Measurements from ENCODE around the gene PRKCA.

- TF ChIP-seq TOX (CRISPR knock-in tag; IDR thresholded peaks at IDR 0.05; ENCODE audit: borderline replicate concordance) = no peak
- TF ChIP-seq PATZ1 (CRISPR knock-in tag; IDR thresholded peaks at IDR 0.05; ENCODE audit: borderline replicate concordance) = no peak
- no peak for TF ChIP-seq ZFP30 (CRISPR knock-in tag; IDR thresholded peaks at IDR 0.05)
- no peak for TF ChIP-seq ZNF8 (CRISPR knock-in tag; IDR thresholded peaks at IDR 0.05)
- no peak for TF ChIP-seq ZNF70 (CRISPR knock-in tag; IDR thresholded peaks at IDR 0.05)
- no peak for TF ChIP-seq RARB (CRISPR knock-in tag; IDR thresholded peaks at IDR 0.05)
- no peak for TF ChIP-seq ISL1 (CRISPR knock-in tag; IDR thresholded peaks at IDR 0.05)
- TF ChIP-seq POU6F1 (CRISPR knock-in tag; IDR thresholded peaks at IDR 0.05; ENCODE audit: borderline replicate concordance, low read depth) = no peak
- TF ChIP-seq OSR1 (CRISPR knock-in tag; IDR thresholded peaks at IDR 0.05) = no peak
- TF ChIP-seq PPARA (CRISPR knock-in tag; IDR thresholded peaks at IDR 0.05; ENCODE audit: borderline replicate concordance) = no peak
- no peak for TF ChIP-seq BACH2 (CRISPR knock-in tag; IDR thresholded peaks at IDR 0.05; ENCODE audit: borderline replicate concordance)
- no peak for TF ChIP-seq CREB5 (CRISPR knock-in tag; IDR thresholded peaks at IDR 0.05; ENCODE audit: low read depth)
Observed at GRCh38 chr17:66438101-66438500, 135.7 kb downstream of the PRKCA start.
